Measurements from ENCODE around the gene AKT1. TPM values are rescaled to one million over a fixed set of nuclear protein-coding genes. Genes with fewer than 3 reads are reported as not detected.

AKT1 gene
- total RNA-seq, 6 experiments from 2014 or later, result 66.7 to 92.1 (median 83.9) TPM

GRCh38 chr14:104783484-104784217 lies 11.9 kb downstream of the AKT1 start:
- H3K27ac ChIP-seq, result no peak overlapping the region
- no peaks in the 10 kb centered on the region for H3K9me3 ChIP-seq
- intact Hi-C loops (cut with DNase I), result no loop called here
- DNase-seq (no peak), ATAC-seq (no peak)
- H3K4me3 ChIP-seq, result no peak overlapping the region
- no peaks in the 10 kb centered on the region for H3K27me3 ChIP-seq
- peaks cover 0 to 3% (median 0%) of the 10 kb centered on the region in 4 donors for H3K36me3 ChIP-seq
- peaks cover 0 to 22% (median 10%) of the 10 kb centered on the region in 4 donors for H3K4me1 ChIP-seq
- TF ChIP-seq POLR2A (IDR thresholded peaks at IDR 0.05), result no peak
- no peak for TF ChIP-seq CTCF (IDR thresholded peaks at IDR 0.05)
- WGBS (ENCODE audit: insufficient coverage, low coverage, low lambda C conversion rate, missing lambda C conversion rate), result no CpG with 5 or more reads among the region's 16 CpGs

GRCh38 chr14:104782808-104783139 lies 12.8 kb downstream of the AKT1 start:
- intact Hi-C loops (cut with DNase I), result no loop called here
- DNase-seq, result no peak
- no peak for TF ChIP-seq CTCF (IDR thresholded peaks at IDR 0.05)
- TF ChIP-seq POLR2A (IDR thresholded peaks at IDR 0.05), result no peak
- Histone ChIP-seq H3K36me3 (peaks cover 0 to 3% (median 0%) of the 10 kb centered on the region in 4 donors), H3K4me3 (no peak overlapping the region), H3K9me3 (no peaks in the 10 kb centered on the region), H3K4me1 (peaks cover 0 to 13% (median 5%) of the 10 kb centered on the region in 4 donors), H3K27me3 (no peaks in the 10 kb centered on the region), H3K27ac (no peak overlapping the region)
- no CpG with 5 or more reads among the region's 13 CpGs for WGBS (ENCODE audit: insufficient coverage, low coverage, low lambda C conversion rate, missing lambda C conversion rate)
- ATAC-seq, result no peak

- Histone ChIP-seq H3K36me3 (peaks cover 0 to 3% (median 0%) of the 10 kb centered on the region in 4 donors), H3K4me3 (no peak overlapping the region), H3K27me3 (no peaks in the 10 kb centered on the region), H3K9me3 (no peaks in the 10 kb centered on the region), H3K4me1 (peaks cover 0 to 9% (median 3%) of the 10 kb centered on the region in 4 donors), H3K27ac (no peak overlapping the region)
- TF ChIP-seq POLR2A (IDR thresholded peaks at IDR 0.05) (no peak), CTCF (IDR thresholded peaks at IDR 0.05) (no peak)
- WGBS (ENCODE audit: insufficient coverage, low coverage, low lambda C conversion rate, missing lambda C conversion rate), result no CpG with 5 or more reads among the region's 28 CpGs
- no peak for ATAC-seq
- no peak for DNase-seq
- intact Hi-C loops (cut with DNase I), result no loop called here
Observed at GRCh38 chr14:104782086-104782807, 13.3 kb downstream of the AKT1 start.

- DNase-seq (no peak), ATAC-seq (no peak)
- WGBS (ENCODE audit: insufficient coverage, low coverage, low lambda C conversion rate, missing lambda C conversion rate), result 90% methylated on average over 4 of the region's 20 CpGs
- H3K27me3 ChIP-seq, result no peaks in the 10 kb centered on the region
- H3K4me3 ChIP-seq, result no peak overlapping the region
- peaks cover 0 to 1% (median 0%) of the 10 kb centered on the region in 4 donors for H3K4me1 ChIP-seq
- H3K9me3 ChIP-seq, result no peaks in the 10 kb centered on the region
- H3K27ac ChIP-seq, result no peak overlapping the region
- intact Hi-C loops (cut with DNase I), result no loop called here
- H3K36me3 ChIP-seq, result peaks cover 0 to 3% (median 0%) of the 10 kb centered on the region in 4 donors
- no peak for TF ChIP-seq CTCF (IDR thresholded peaks at IDR 0.05)
- TF ChIP-seq POLR2A (IDR thresholded peaks at IDR 0.05), result no peak
Observed at GRCh38 chr14:104781271-104782077, 14.1 kb downstream of the AKT1 start.
